Measurements from ENCODE around the gene C14orf119. TPM values are rescaled to one million over a fixed set of nuclear protein-coding genes. Genes with fewer than 3 reads are reported as not detected.

The C14orf119 gene
- total RNA-seq, 1 donor from 2014 or later = 56.8 TPM

DNA sequence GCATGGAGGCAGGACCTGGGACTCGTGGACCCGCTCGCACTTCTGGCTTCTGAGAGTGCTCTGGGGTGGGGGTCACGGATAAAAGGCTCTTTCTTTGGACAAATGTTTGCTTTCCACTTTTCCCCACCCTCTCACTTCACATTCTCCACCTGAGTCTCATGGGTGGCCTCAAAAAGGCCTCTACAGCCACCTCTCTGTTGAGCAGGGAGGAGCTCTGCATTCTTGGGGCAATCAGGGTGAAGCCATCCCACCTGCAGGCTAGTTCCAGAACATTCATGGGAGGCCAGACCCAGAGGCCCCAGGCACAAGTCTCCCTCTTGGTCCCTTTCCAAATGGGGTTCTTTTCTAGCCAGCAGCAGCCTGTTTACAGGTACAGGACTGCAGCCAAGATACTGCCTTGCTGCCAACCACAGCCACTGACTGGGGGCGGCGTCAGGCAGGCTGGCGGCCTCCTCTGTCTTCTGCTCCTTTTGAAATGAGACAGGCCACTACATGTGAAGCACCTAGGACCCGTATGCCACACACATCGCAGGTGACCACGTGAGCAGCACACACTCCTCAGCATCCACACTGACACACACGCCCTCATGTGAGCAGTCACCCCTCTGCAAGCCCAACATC, 42.0 kb downstream of the C14orf119 start:
- Mint-ChIP-seq H3K4me3 (ENCODE audit: unreplicated experiment) (no peak overlapping the region), H3K36me3 (ENCODE audit: low read depth) (no peaks in the 10 kb centered on the region), H3K27me3 (ENCODE audit: low read depth) (peaks cover 5% of the 10 kb centered on the region), H3K4me1 (ENCODE audit: low read depth) (peaks cover 7% of the 10 kb centered on the region), H3K27ac (ENCODE audit: unreplicated experiment) (no peak overlapping the region), H3K9me3 (ENCODE audit: low read depth) (no peaks in the 10 kb centered on the region)
- TF ChIP-seq, protein P1, sequence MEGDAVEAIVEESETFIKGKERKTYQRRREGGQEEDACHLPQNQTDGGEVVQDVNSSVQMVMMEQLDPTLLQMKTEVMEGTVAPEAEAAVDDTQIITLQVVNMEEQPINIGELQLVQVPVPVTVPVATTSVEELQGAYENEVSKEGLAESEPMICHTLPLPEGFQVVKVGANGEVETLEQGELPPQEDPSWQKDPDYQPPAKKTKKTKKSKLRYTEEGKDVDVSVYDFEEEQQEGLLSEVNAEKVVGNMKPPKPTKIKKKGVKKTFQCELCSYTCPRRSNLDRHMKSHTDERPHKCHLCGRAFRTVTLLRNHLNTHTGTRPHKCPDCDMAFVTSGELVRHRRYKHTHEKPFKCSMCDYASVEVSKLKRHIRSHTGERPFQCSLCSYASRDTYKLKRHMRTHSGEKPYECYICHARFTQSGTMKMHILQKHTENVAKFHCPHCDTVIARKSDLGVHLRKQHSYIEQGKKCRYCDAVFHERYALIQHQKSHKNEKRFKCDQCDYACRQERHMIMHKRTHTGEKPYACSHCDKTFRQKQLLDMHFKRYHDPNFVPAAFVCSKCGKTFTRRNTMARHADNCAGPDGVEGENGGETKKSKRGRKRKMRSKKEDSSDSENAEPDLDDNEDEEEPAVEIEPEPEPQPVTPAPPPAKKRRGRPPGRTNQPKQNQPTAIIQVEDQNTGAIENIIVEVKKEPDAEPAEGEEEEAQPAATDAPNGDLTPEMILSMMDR (IDR thresholded peaks at IDR 0.05) = no peak
- DNase-seq (ENCODE audit: low spot score) = no peak

DNA sequence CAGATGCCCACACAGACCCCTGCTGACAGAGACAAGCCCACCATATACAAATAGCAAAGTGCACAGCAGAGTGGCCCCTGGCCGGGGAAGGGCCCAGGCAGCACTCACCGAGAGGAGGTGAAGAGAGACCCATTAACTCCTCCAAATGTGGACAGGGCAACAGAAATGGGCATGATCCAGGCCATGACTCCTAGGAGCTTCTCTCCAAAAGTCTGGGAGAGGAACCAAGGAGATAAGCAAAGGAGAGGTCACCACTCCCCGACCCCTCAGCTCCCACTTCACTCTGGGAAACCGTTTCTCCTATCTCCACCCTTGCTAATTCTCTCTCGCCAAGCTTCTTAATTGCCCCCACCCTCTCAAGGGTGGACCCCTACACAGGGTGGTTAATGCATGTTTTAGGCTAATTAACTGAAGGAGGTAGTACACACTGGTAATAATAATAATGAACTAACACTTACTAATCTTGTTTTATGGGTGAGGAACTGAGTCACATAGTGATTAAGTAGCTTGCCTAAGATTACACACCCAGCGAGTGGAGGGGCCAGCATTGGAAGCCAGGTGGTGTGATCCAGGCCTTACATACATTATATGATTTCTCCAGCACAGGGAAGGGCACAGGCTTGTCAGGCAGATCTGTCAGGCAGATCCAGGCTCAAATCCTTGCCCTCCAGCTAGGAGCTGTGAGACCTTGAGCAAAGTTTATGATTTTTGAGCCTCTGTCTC, 42.7 kb downstream of the C14orf119 start:
- DNase-seq (ENCODE audit: low spot score) = no peak
- TF ChIP-seq, protein P1 (IDR thresholded peaks at IDR 0.05) = no peak
- H3K4me1 Mint-ChIP-seq (ENCODE audit: low read depth) = peaks cover 9% of the 10 kb centered on the region
- peaks cover 5% of the 10 kb centered on the region for H3K27me3 Mint-ChIP-seq (ENCODE audit: low read depth)
- no peak overlapping the region for H3K4me3 Mint-ChIP-seq (ENCODE audit: unreplicated experiment)
- H3K9me3 Mint-ChIP-seq (ENCODE audit: low read depth) = no peaks in the 10 kb centered on the region
- H3K27ac Mint-ChIP-seq (ENCODE audit: unreplicated experiment) = no peak overlapping the region
- no peaks in the 10 kb centered on the region for H3K36me3 Mint-ChIP-seq (ENCODE audit: low read depth)

DNA sequence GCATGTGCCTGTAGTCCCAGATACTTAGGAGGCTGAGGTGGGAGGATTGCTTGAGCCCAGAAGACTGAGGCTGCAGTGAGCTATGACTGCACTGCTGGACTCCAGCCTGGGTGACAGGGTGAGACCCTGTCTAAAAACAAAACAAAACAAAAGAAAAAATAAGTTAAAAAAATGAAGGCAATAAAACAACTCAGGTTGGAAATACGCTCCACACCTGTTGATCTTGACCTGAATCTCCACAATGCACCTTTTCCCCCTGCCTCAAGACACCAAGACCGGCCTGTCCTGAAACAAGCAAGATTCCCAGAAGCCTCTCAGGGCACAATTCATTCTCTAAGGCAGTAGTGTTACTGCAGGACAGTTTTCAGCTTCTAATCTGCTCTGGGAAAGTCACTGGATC, 44.6 kb downstream of the C14orf119 start:
- TF ChIP-seq, protein P1 (IDR thresholded peaks at IDR 0.05) = no peak
- no peaks in the 10 kb centered on the region for H3K36me3 Mint-ChIP-seq (ENCODE audit: low read depth)
- H3K27me3 Mint-ChIP-seq (ENCODE audit: low read depth) = peaks cover 8% of the 10 kb centered on the region
- H3K9me3 Mint-ChIP-seq (ENCODE audit: low read depth) = no peaks in the 10 kb centered on the region
- no peak overlapping the region for H3K27ac Mint-ChIP-seq (ENCODE audit: unreplicated experiment)
- no peak for DNase-seq (ENCODE audit: low spot score)
- H3K4me3 Mint-ChIP-seq (ENCODE audit: unreplicated experiment) = no peak overlapping the region
- peaks cover 15% of the 10 kb centered on the region for H3K4me1 Mint-ChIP-seq (ENCODE audit: low read depth)

DNA sequence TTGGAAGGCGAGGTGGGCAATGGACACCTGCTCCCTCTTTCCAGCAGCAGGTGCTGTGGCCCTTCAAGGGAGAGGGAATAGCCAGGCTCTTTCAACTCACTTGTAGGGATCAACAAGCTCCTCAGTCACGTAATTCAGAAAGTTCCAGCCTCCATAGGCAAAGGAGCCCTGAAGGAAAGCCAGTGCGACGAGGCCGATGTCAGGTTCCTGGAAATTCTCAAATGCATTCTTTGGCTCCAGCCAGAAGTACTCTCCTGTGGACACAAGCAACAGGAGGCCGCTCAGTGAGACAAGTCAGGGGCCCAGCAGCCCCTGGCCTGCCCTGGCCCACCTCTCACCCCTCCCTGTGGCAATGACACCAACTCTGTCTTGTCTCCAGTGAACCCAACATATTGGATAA, 45.1 kb downstream of the C14orf119 start:
- no peaks in the 10 kb centered on the region for H3K36me3 Mint-ChIP-seq (ENCODE audit: low read depth)
- H3K9me3 Mint-ChIP-seq (ENCODE audit: low read depth) = no peaks in the 10 kb centered on the region
- no peak overlapping the region for H3K27ac Mint-ChIP-seq (ENCODE audit: unreplicated experiment)
- TF ChIP-seq, protein P1 (IDR thresholded peaks at IDR 0.05) = no peak
- no peak overlapping the region for H3K4me3 Mint-ChIP-seq (ENCODE audit: unreplicated experiment)
- DNase-seq (ENCODE audit: low spot score) = no peak
- peaks cover 15% of the 10 kb centered on the region for H3K4me1 Mint-ChIP-seq (ENCODE audit: low read depth)
- peaks cover 8% of the 10 kb centered on the region for H3K27me3 Mint-ChIP-seq (ENCODE audit: low read depth)

DNA sequence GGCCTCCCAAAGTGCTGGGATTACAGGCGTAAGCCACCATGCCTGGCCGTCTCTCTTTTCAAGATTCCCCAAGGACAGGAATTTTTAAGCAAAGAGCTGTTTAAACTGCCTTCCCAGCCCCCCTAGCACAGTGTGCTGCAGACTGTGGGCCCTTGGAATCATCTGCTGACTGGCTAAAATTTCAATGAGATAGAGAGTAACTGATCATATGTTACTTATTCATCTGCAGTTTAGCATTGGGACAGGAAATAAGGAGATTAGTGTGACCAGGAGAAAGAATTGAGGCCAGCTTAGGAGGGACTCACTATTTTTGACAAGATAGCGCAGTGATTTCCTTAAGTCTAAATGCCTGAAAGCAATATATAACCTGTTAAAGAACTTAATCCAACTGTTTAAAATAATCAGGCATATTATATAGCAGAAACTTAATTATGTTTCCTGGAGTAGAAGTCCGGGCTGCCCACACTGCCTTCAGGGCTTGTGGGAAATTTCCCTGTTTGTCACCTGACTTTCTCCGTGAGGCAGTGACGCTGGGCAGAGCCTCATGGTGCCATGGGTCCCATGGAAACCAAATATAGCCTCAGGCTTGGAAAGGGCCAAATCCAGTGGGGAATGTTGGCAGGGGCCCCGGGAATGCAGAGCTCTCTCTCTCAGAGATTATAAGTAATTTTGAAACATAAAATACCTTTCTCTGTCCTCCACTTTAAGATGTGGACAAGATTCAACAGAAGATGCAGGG, 46.6 kb downstream of the C14orf119 start:
- DNase-seq (ENCODE audit: low spot score) = no peak
- peaks cover 15% of the 10 kb centered on the region for H3K27me3 Mint-ChIP-seq (ENCODE audit: low read depth)
- peaks cover 15% of the 10 kb centered on the region for H3K4me1 Mint-ChIP-seq (ENCODE audit: low read depth)
- TF ChIP-seq, protein P1 (IDR thresholded peaks at IDR 0.05) = no peak
- no peak overlapping the region for H3K4me3 Mint-ChIP-seq (ENCODE audit: unreplicated experiment)
- no peaks in the 10 kb centered on the region for H3K9me3 Mint-ChIP-seq (ENCODE audit: low read depth)
- peak overlapping the region; percentile 70 for H3K27ac Mint-ChIP-seq (ENCODE audit: unreplicated experiment)
- H3K36me3 Mint-ChIP-seq (ENCODE audit: low read depth) = no peaks in the 10 kb centered on the region

All from chondrocyte (in vitro differentiated cells).